NB4 (cell line): ENCODE data around the gene LAMB1.

ENCODE experiments used
- CTCF ChIP-seq: IDR thresholded peaks from one replicate; pipeline ENCODE4 v1.5.1; 2012; ENCODE audit warnings: low read depth, low read length
- POLR2A ChIP-seq: IDR thresholded peaks from 2 replicates; pipeline ENCODE4 v1.6.1; 2011; ENCODE audit warnings: mild to moderate bottlenecking; ENCODE audit not compliant: insufficient read length; ENCODE audit errors: extremely low read depth

DNA sequence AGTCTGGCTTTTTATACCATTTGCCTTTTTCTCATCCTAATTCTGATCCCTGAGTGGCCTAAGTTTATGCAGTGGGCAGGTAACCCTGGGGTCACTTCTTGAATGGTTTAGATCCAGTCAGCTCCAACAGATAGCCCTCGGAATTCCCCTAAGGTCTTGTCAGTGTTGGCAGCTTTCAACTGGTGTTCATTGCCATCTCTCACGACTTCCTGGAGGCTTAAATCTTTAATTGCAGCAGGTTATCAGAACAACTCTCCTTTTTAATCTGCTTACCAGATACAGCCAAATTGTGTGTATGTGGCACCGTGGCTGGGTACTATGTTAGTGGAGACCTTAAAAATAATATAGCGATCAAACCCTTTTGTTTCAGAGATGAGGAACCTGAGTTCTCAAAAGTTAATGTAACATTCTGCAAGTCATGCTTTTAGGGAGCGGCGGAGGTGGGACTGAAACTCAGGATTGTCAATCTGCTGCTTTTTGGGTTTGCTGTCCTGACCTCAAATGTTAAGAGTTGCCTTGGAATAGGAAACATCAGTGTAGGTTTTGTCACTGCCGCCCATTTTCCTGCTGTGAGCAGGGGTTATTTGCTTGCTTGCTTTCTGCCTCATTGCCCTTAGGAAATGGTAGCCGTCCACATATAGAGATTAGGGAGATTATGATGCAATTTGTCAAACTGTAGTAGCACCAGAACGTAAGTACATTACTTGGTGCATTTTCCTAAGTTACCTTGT lies 111.2 kb downstream of the LAMB1 start:
- TF ChIP-seq CTCF, result no peak
- TF ChIP-seq POLR2A, result no peak
